AG04449 (cell line): Measurements from ENCODE around the gene PMS2.

Experiments
- CTCF ChIA-PET: fragments of 350-600 bp; formaldehyde crosslinking; extraction: SDS; loops from one replicate; lab custom pipeline; 2021; ENCODE audit warnings: antibody characterized with exemption; lab: Yijun Ruan, JAX
- POLR2A ChIA-PET: fragments of 400-600, 350-600 bp; formaldehyde crosslinking; extraction: SDS; loops from one replicate; lab custom pipeline; 2020; ENCODE audit warnings: antibody characterized with exemption, inconsistent platforms; lab: Yijun Ruan, JAX
- DNase-seq: peaks from one replicate; pipeline ENCODE4 v3.0.0-alpha.2; 2010; ENCODE audit warnings: low read depth, low spot score
- H3K4me3 ChIP-seq: 2 replicates; pipeline ENCODE4 v1.5.1; 2011; ENCODE audit warnings: low read depth, mild to moderate bottlenecking, control low read depth, low read length
- CTCF ChIP-seq: IDR thresholded peaks from one replicate; pipeline ENCODE4 v1.5.1; 2011; ENCODE audit warnings: mild to moderate bottlenecking, moderate library complexity, low read length, control low read depth, inconsistent platforms; ENCODE audit not compliant: insufficient read depth; ENCODE audit errors: missing control alignments

Gene PMS2

GRCh38 chr7:6027806-6028365, 19.0 kb upstream of the PMS2 start:
- no peak for DNase-seq
- no peak overlapping the region for H3K4me3 ChIP-seq
- no peak for TF ChIP-seq CTCF
- ChIA-PET CTCF (interaction anchor here (0.7 to 2.1 kb wide), 4 partner anchors 10 to 31 kb away, joined by 3 to 12 read pairs (median 4); no protein-coding TSS in a partner anchor), POLR2A (no interaction called here)

GRCh38 chr7:6026820-6027311, 18.0 kb upstream of the PMS2 start:
- H3K4me3 ChIP-seq, result no peak overlapping the region
- TF ChIP-seq CTCF, result no peak
- POLR2A ChIA-PET, result interaction anchor here (0.5 kb wide), 1 partner anchor 19 kb away, joined by 4 read pairs; no protein-coding TSS in a partner anchor
- no peak for DNase-seq
- CTCF ChIA-PET, result interaction anchor here (0.6 to 2.1 kb wide), 4 partner anchors 11 to 49 kb away, joined by 3 to 12 read pairs (median 4); no protein-coding TSS in a partner anchor

GRCh38 chr7:6026011-6026819, 17.4 kb upstream of the PMS2 start:
- ChIA-PET CTCF (interaction anchor here (0.6 to 2.1 kb wide), 4 partner anchors 12 to 50 kb away, joined by 3 to 12 read pairs (median 4); no protein-coding TSS in a partner anchor), POLR2A (interaction anchor here (0.5 kb wide), 1 partner anchor 18 kb away, joined by 4 read pairs; no protein-coding TSS in a partner anchor)
- no peak overlapping the region for H3K4me3 ChIP-seq
- TF ChIP-seq CTCF, result peak; percentile 42
- DNase-seq, result no peak

- POLR2A ChIA-PET, result no interaction called here
- DNase-seq, result no peak
- CTCF ChIA-PET, result no interaction called here
- no peak overlapping the region for H3K4me3 ChIP-seq
- no peak for TF ChIP-seq CTCF
These were observed 15.2 kb upstream of the PMS2 start for GRCh38 chr7:6023974-6024435.

GRCh38 chr7:6022707-6023106, 13.9 kb upstream of the PMS2 start:
- POLR2A ChIA-PET, result no interaction called here
- TF ChIP-seq CTCF, result no peak
- CTCF ChIA-PET, result no interaction called here
- DNase-seq, result no peak
- no peak overlapping the region for H3K4me3 ChIP-seq
